Hippocampal formation (tissue), 2 donors: ENCODE data around the gene COQ4.
"Not testable (repeated sequence)": the region's sequence is repeated elsewhere in the genome, so short reads cannot be mapped to it uniquely, and the experiment has no call there.

ENCODE experiments used
- DNase-seq, 2 donors: peaks; one replicate each; lab custom pipeline; 2025; lab: John Stamatoyannopoulos, UW

COQ4 gene

GRCh38 chr9:128298535-128299482 is 23.8 kb upstream of the COQ4 start:
- DNase-seq: no peak

GRCh38 chr9:128304136-128304970 is 18.3 kb upstream of the COQ4 start:
- no peak for DNase-seq

GRCh38 chr9:128304971-128305288 is 17.7 kb upstream of the COQ4 start:
- DNase-seq: no peak

GRCh38 chr9:128309551-128309950 is 13.1 kb upstream of the COQ4 start:
- no peak for DNase-seq

- no peak for DNase-seq
Observed at GRCh38 chr9:128310461-128310860, 12.2 kb upstream of the COQ4 start.

- no peak for DNase-seq
Observed at GRCh38 chr9:128314697-128315096, 7.9 kb upstream of the COQ4 start.

GRCh38 chr9:128316421-128316820 is 6.2 kb upstream of the COQ4 start:
- DNase-seq: peak; percentile 88 to 91

GRCh38 chr9:128317629-128318028 is 5.0 kb upstream of the COQ4 start:
- peak in 1 of 2 donors; percentile 10 for DNase-seq

GRCh38 chr9:128321343-128321742 is 1.3 kb upstream of the COQ4 start:
- no peak for DNase-seq

GRCh38 chr9:128321879-128322403 is 698 bp upstream of the COQ4 start:
- DNase-seq: no peak

- DNase-seq: no peak
Observed at GRCh38 chr9:128323212-128323730, 632 bp downstream of the COQ4 start.

GRCh38 chr9:128323791-128324190 is 1.2 kb downstream of the COQ4 start:
- DNase-seq: no peak

- no peak for DNase-seq
Observed at GRCh38 chr9:128324401-128324800, 1.8 kb downstream of the COQ4 start.

GRCh38 chr9:128325629-128326028 is 3.0 kb downstream of the COQ4 start:
- DNase-seq: no peak

GRCh38 chr9:128333451-128333869 is 10.8 kb downstream of the COQ4 start:
- no peak for DNase-seq

- DNase-seq: no peak
Observed at GRCh38 chr9:128335161-128335560, 12.5 kb downstream of the COQ4 start.

- DNase-seq: no peak
Observed at GRCh38 chr9:128335914-128336313, 13.3 kb downstream of the COQ4 start.

GRCh38 chr9:128337936-128338335 is 15.3 kb downstream of the COQ4 start:
- DNase-seq: no peak

GRCh38 chr9:128338852-128339614 is 16.4 kb downstream of the COQ4 start:
- DNase-seq: not testable (repeated sequence)

GRCh38 chr9:128339761-128340690 is 17.4 kb downstream of the COQ4 start, which contains the start of gene SLC27A4:
Gene SLC27A4, plus strand, starts transcription at chr9:128340527. Its CDS starts 2,606 bp downstream, at chr9:128343133.
- DNase-seq: peak; percentile 53 to 69
